GM10248 (cell line): ENCODE measurements around the gene VASN.

Source experiments
- CTCF ChIA-PET: fragments of 300-600 bp; sonication (Branson Sonifier 250); formaldehyde crosslinking; extraction: SDS; loops from one replicate; lab custom pipeline; 2021; ENCODE audit warnings: antibody characterized with exemption; lab: Yijun Ruan, JAX
- POLR2A ChIA-PET: fragments of 350-650 bp; sonication (Branson Sonifier 250); formaldehyde crosslinking; extraction: SDS; loops from one replicate; lab custom pipeline; 2020; ENCODE audit warnings: antibody characterized with exemption; lab: Yijun Ruan, JAX
- DNase-seq: peaks from one replicate; pipeline ENCODE4 v3.0.0; 2012; ENCODE audit errors: extremely low spot score
- CTCF ChIP-seq: IDR thresholded peaks from 2 replicates; pipeline ENCODE4 v1.5.1; 2012; ENCODE audit warnings: mild to moderate bottlenecking, low read depth; ENCODE audit errors: extremely low read depth, missing control alignments, control extremely low read depth

The VASN gene

DNA sequence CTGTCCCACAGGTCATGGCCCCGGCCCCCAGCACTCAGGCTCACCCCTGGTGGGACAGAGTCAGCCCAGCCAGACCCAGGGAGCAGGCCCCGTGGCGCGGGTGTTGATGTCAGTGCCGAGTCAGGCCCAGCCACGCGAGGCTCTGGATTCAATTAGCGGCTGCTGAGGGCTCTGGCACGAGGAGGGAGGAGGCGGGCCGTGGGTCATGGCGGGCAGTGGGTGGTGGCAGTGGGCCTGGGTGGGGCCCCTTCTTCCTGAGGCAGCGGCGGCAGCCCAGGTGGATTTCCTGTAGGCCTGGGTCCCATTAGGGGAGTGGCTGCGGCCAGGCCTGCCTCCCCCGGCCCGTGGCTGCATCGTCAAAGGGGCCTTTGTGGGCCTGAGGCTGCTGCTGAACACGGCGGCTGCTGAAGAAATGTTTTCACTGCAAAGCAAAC, 12.9 kb downstream of the VASN start:
- POLR2A ChIA-PET, result no interaction called here
- no peak for DNase-seq
- CTCF ChIA-PET, result no interaction called here
- TF ChIP-seq CTCF, result no peak

DNA sequence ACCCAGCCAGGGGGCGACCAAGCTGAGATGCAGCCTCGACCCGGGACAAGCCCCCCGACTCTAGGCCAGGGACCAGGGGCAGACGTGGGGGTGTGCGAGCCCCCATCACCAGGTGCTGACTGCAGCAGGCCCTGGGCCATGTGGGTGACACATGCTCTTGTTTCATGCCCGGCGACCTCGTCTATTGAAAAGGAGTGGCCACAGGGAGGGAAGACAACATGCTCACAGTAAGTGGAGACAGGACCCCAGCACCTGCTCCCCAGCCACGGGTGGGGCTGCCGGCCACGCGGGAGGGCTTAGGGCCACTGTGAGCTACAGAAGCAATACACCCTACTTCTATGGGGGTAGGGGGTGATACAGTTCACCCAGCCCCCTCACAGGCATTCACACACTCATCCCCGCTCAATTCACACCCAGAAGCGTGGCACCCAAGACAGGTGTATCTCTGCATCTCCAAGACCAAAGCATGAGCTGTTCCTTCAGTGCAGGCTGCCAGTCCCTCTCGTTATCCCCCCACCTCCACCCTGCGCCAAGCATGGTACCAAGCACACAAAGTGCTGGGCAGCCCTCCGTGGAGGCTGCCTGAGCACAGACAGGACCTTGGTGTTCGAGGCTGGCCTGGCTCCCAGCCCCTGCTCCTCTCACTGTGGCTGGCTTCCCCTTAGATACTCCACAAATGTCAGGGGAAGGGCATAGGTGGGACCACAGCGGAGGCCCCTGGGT, 13.6 kb downstream of the VASN start:
- no peak for DNase-seq
- TF ChIP-seq CTCF, result no peak
- CTCF ChIA-PET, result no interaction called here
- POLR2A ChIA-PET, result no interaction called here

DNA sequence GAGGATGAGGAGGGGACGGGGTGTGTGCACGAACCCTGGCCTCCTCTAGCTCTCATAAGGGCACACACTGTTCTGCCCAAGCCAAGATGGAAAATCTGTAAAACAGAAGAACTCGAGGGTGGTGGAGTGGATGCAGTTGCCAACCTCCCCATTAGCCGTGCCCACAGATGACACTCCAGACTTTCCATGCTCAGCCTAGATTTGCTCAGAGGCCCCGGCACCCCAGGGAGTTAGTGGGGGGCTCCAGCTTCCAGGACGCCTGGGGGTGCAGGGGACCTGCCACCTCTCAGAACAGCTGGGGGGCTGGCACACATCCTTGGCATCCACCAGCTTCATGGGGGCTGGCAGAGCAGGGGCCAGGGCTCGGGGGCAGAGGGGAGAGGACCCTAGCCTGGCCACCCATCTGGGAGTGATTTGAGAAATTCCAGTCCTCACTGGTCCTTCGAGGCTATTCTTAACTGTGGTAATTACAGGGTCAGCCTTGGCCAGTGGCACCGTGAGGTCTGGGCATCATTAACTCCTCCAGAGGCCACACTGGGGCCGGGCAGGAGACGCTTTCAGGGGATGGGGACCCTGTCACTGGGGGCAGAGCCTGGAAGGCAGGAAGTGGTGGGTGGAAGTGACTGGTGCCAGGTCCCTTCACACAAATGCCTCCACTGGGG, 14.3 kb downstream of the VASN start:
- DNase-seq, result no peak
- CTCF ChIA-PET, result interaction anchor here (8.3 kb wide), 1 partner anchor 17 kb away, joined by 100 read pairs; no protein-coding TSS in a partner anchor
- no peak for TF ChIP-seq CTCF
- POLR2A ChIA-PET, result no interaction called here

DNA sequence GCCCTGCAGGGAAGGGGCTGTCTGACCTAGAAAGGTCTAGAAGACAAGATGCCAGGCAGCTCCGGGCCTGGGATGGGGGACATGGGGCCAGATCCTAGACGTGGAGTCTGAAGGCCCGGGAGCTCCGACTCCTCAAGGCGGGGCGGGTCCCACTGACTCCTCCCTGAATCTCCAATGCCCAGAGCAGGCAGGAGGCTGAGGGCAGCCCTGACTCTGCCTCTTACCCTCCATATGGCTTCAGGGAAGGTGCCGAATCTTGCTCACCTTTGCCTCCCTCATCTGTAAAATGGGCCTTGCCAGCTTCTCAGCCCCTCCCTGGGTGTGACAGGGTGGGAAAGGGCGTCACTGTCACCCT, 14.8 kb downstream of the VASN start:
- ChIA-PET POLR2A (no interaction called here), CTCF (interaction anchor here (8.3 kb wide), 1 partner anchor 17 kb away, joined by 100 read pairs; no protein-coding TSS in a partner anchor)
- no peak for DNase-seq
- no peak for TF ChIP-seq CTCF

GRCh38 chr16:4386951-4387565, 15.4 kb downstream of the VASN start:
- ChIA-PET POLR2A (no interaction called here), CTCF (interaction anchor here (8.3 kb wide), 1 partner anchor 16 kb away, joined by 100 read pairs; no protein-coding TSS in a partner anchor)
- TF ChIP-seq CTCF, result no peak
- no peak for DNase-seq

DNA sequence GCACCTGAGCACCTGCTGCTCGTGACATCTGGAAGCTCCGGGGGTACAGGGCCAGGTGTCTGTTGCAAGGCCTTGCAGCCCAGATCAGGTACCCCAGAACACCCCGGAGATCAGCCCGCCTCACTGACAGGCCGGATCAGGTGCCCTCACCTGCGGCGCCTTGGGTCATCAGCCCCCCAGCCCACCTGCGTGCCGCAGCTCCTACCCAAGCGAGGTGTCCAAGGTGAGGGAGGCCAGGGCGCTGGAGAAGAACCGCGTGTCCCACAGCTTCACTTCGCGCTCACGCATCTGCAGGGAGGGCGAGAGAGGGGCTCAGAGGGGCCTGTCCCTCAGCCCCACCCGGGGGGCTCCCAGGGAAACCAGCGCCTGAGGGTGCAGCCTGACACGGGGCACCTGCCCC, 16.1 kb downstream of the VASN start:
- DNase-seq, result no peak
- TF ChIP-seq CTCF, result no peak
- ChIA-PET CTCF (interaction anchor here (8.3 kb wide), 1 partner anchor 15 kb away, joined by 100 read pairs; no protein-coding TSS in a partner anchor), POLR2A (no interaction called here)
